HTERT RPE-1 (cell line): ENCODE measurements around the gene CCNDBP1.
"Not testable (repeated sequence)": the region's sequence is repeated elsewhere in the genome, so short reads cannot be mapped to it uniquely, and the experiment has no call there.

Experiments
- in situ Hi-C: fragments of 300-500 bp; cut with MboI; formaldehyde crosslinking; loops from 4 replicates; pipeline ENCODE4 v1.14.3; 2020; ENCODE audit warnings: low sequenced_read_pairs

CCNDBP1 gene

GRCh38 chr15:43185157-43186002 is at the start of gene CCNDBP1:
TSS of gene CCNDBP1 (plus strand) at chr15:43185403. CDS start at chr15:43185499, 96 bp downstream.
- in situ Hi-C loops = no loop called here

- in situ Hi-C loops = no loop called here
These were observed 41.8 kb upstream of the CCNDBP1 start for GRCh38 chr15:43143203-43143941.

- in situ Hi-C loops = no loop called here
These were observed 40.7 kb upstream of the CCNDBP1 start for GRCh38 chr15:43144512-43144911.

GRCh38 chr15:43146184-43146583 is 39.0 kb upstream of the CCNDBP1 start:
- in situ Hi-C loops = no loop called here

GRCh38 chr15:43150191-43150929 is 34.8 kb upstream of the CCNDBP1 start:
- in situ Hi-C loops = no loop called here

- in situ Hi-C loops = no loop called here
These were observed 33.5 kb upstream of the CCNDBP1 start for GRCh38 chr15:43151688-43152087.

GRCh38 chr15:43153269-43153668 is 31.9 kb upstream of the CCNDBP1 start:
- in situ Hi-C loops = no loop called here

GRCh38 chr15:43165801-43166325 is 19.3 kb upstream of the CCNDBP1 start:
- in situ Hi-C loops = no loop called here

GRCh38 chr15:43167261-43167660 is 17.9 kb upstream of the CCNDBP1 start:
- in situ Hi-C loops = not testable (repeated sequence)

- in situ Hi-C loops = no loop called here
These were observed 16.8 kb upstream of the CCNDBP1 start for GRCh38 chr15:43168192-43169107.

- in situ Hi-C loops = no loop called here
These were observed 15.3 kb upstream of the CCNDBP1 start for GRCh38 chr15:43169888-43170287.

- in situ Hi-C loops = not testable (repeated sequence)
These were observed 9.4 kb upstream of the CCNDBP1 start for GRCh38 chr15:43175656-43176309.

GRCh38 chr15:43177147-43177546 is 8.1 kb upstream of the CCNDBP1 start:
- in situ Hi-C loops = not testable (repeated sequence)

GRCh38 chr15:43183270-43183669 is 1.9 kb upstream of the CCNDBP1 start:
- in situ Hi-C loops = no loop called here

- in situ Hi-C loops = no loop called here
These were observed 637 bp upstream of the CCNDBP1 start for GRCh38 chr15:43184407-43185124.

GRCh38 chr15:43186003-43186353 is 775 bp downstream of the CCNDBP1 start:
- in situ Hi-C loops = no loop called here

GRCh38 chr15:43187544-43188155 is 2.4 kb downstream of the CCNDBP1 start:
- in situ Hi-C loops = no loop called here

GRCh38 chr15:43189296-43189695 is 4.1 kb downstream of the CCNDBP1 start:
- in situ Hi-C loops = no loop called here

- in situ Hi-C loops = no loop called here
These were observed 5.0 kb downstream of the CCNDBP1 start for GRCh38 chr15:43190178-43190577.
